ENCODE results near the gene CDKAL1.

The CDKAL1 gene

GRCh38 chr6:20678831-20679352 lies 144.6 kb downstream of the CDKAL1 start:
- DNase-seq (ENCODE audit: low read depth): no peak

GRCh38 chr6:20680697-20681165 lies 146.5 kb downstream of the CDKAL1 start:
- peak; percentile 37 for DNase-seq (ENCODE audit: low read depth)

GRCh38 chr6:20681243-20681684 lies 147.0 kb downstream of the CDKAL1 start:
- DNase-seq (ENCODE audit: low read depth): no peak

- no peak for DNase-seq (ENCODE audit: low read depth)
These were observed 150.2 kb downstream of the CDKAL1 start for GRCh38 chr6:20684474-20684873.

- DNase-seq (ENCODE audit: low read depth): no peak
These were observed 151.9 kb downstream of the CDKAL1 start for GRCh38 chr6:20686142-20686541.

- no peak for DNase-seq (ENCODE audit: low read depth)
These were observed 153.2 kb downstream of the CDKAL1 start for GRCh38 chr6:20687494-20687893.

GRCh38 chr6:20688710-20689500 lies 154.6 kb downstream of the CDKAL1 start:
- peak; percentile 92 for DNase-seq (ENCODE audit: low read depth)

- no peak for DNase-seq (ENCODE audit: low read depth)
These were observed 156.9 kb downstream of the CDKAL1 start for GRCh38 chr6:20691185-20691584.

GRCh38 chr6:20692023-20692422 lies 157.8 kb downstream of the CDKAL1 start:
- DNase-seq (ENCODE audit: low read depth): no peak

GRCh38 chr6:20693466-20694063 lies 159.3 kb downstream of the CDKAL1 start:
- DNase-seq (ENCODE audit: low read depth): peak; percentile 67

GRCh38 chr6:20696676-20697075 lies 162.4 kb downstream of the CDKAL1 start:
- DNase-seq (ENCODE audit: low read depth): peak; percentile 87

- DNase-seq (ENCODE audit: low read depth): peak; percentile 21
These were observed 164.4 kb downstream of the CDKAL1 start for GRCh38 chr6:20698675-20699074.

- peak; percentile 21 for DNase-seq (ENCODE audit: low read depth)
These were observed 165.1 kb downstream of the CDKAL1 start for GRCh38 chr6:20699402-20699801.

- DNase-seq (ENCODE audit: low read depth): no peak
These were observed 166.1 kb downstream of the CDKAL1 start for GRCh38 chr6:20700375-20700774.

GRCh38 chr6:20702366-20702765 lies 168.1 kb downstream of the CDKAL1 start:
- no peak for DNase-seq (ENCODE audit: low read depth)

- no peak for DNase-seq (ENCODE audit: low read depth)
These were observed 168.8 kb downstream of the CDKAL1 start for GRCh38 chr6:20703049-20703448.

- DNase-seq (ENCODE audit: low read depth): peak; percentile 20
These were observed 170.2 kb downstream of the CDKAL1 start for GRCh38 chr6:20704325-20705025.

- no peak for DNase-seq (ENCODE audit: low read depth)
These were observed 171.5 kb downstream of the CDKAL1 start for GRCh38 chr6:20705741-20706140.

GRCh38 chr6:20706238-20706938 lies 172.1 kb downstream of the CDKAL1 start:
- peak; percentile 65 for DNase-seq (ENCODE audit: low read depth)

GRCh38 chr6:20706939-20707485 lies 172.8 kb downstream of the CDKAL1 start:
- DNase-seq (ENCODE audit: low read depth): no peak

GRCh38 chr6:20707870-20708269 lies 173.6 kb downstream of the CDKAL1 start:
- no peak for DNase-seq (ENCODE audit: low read depth)
